Measurements from ENCODE around the gene HK1. TPM values are rescaled to one million over a fixed set of nuclear protein-coding genes. Genes with fewer than 3 reads are reported as not detected.

The HK1 gene
- total RNA-seq, 2 experiments from 2014 or later, result 13.1 to 31.5 TPM

DNA sequence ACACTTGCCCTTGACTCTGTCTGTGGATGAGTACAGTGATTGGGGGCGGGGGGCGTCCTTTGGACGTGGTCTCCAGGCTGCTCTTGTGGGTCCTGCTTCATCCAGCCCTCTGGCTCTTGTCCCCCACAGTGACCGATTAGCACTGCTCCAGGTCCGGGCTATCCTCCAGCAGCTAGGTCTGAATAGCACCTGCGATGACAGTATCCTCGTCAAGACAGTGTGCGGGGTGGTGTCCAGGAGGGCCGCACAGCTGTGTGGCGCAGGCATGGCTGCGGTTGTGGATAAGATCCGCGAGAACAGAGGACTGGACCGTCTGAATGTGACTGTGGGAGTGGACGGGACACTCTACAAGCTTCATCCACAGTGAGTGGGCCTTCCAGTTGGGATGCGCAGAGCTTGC, 120.2 kb downstream of the HK1 start:
- Histone ChIP-seq H3K36me3 (ENCODE audit: insufficient read depth, low read length) (no peaks in the 10 kb centered on the region), H3K4me2 (ENCODE audit: low read length) (no peak overlapping the region), H4K20me1 (ENCODE audit: insufficient read depth, low read length) (no peaks in the 10 kb centered on the region), H2AFZ (ENCODE audit: low read length) (no peak overlapping the region), H3K4me3 (ENCODE audit: low read depth, low read length, poor library complexity, severe bottlenecking) (no peak overlapping the region), H3K9me2 (ENCODE audit: insufficient read depth, low read length) (no peaks in the 10 kb centered on the region), H3K9me3 (ENCODE audit: low read length) (no peaks in the 10 kb centered on the region), H3K27ac (ENCODE audit: low read depth, low read length, poor library complexity, severe bottlenecking) (no peak overlapping the region), H3K4me1 (ENCODE audit: insufficient read depth, low read length, poor library complexity, severe bottlenecking) (no peaks in the 10 kb centered on the region), H3K79me2 (ENCODE audit: insufficient read depth, low read depth, low read length) (no peaks in the 10 kb centered on the region)
- intact Hi-C loops (cut with micrococcal nuclease; ENCODE audit: unreplicated experiment), result loop anchor here (10.0 kb wide), 1 partner anchor 384 kb away; no protein-coding TSS in a partner anchor
- CTCF ChIA-PET (ENCODE audit: unreplicated experiment), result no interaction called here
- POLR2A ChIA-PET, result no interaction called here
- no peak for TF ChIP-seq EZH2phosphoT487 (IDR thresholded peaks at IDR 0.05; ENCODE audit: borderline replicate concordance, low read depth, low read length)
- no peak for TF ChIP-seq CTCF (conservative IDR thresholded peaks at IDR 0.05; ENCODE audit: low read length)
- no peak for DNase-seq (ENCODE audit: low spot score)
- no TSS peak for BruUV-seq (replicated peaks)

- ChIA-PET POLR2A (interaction anchor here (0.8 kb wide), 1 partner anchor 74 kb away, joined by 4 read pairs; no protein-coding TSS in a partner anchor), CTCF (ENCODE audit: unreplicated experiment) (no interaction called here)
- Histone ChIP-seq H3K4me3 (ENCODE audit: low read depth, low read length, poor library complexity, severe bottlenecking) (no peak overlapping the region), H3K9me2 (ENCODE audit: insufficient read depth, low read length) (no peaks in the 10 kb centered on the region), H4K20me1 (ENCODE audit: insufficient read depth, low read length) (no peaks in the 10 kb centered on the region), H3K36me3 (ENCODE audit: insufficient read depth, low read length) (no peaks in the 10 kb centered on the region), H3K4me1 (ENCODE audit: insufficient read depth, low read length, poor library complexity, severe bottlenecking) (no peaks in the 10 kb centered on the region), H3K79me2 (ENCODE audit: insufficient read depth, low read depth, low read length) (no peaks in the 10 kb centered on the region), H3K4me2 (ENCODE audit: low read length) (no peak overlapping the region), H3K27ac (ENCODE audit: low read depth, low read length, poor library complexity, severe bottlenecking) (no peak overlapping the region), H2AFZ (ENCODE audit: low read length) (no peak overlapping the region), H3K9me3 (ENCODE audit: low read length) (no peaks in the 10 kb centered on the region)
- TF ChIP-seq EZH2phosphoT487 (IDR thresholded peaks at IDR 0.05; ENCODE audit: borderline replicate concordance, low read depth, low read length) (no peak), CTCF (conservative IDR thresholded peaks at IDR 0.05; ENCODE audit: low read length) (no peak)
- no peak for DNase-seq (ENCODE audit: low spot score)
- BruUV-seq (replicated peaks), result no TSS peak
- intact Hi-C loops (cut with micrococcal nuclease; ENCODE audit: unreplicated experiment), result no loop called here
Observed at GRCh38 chr10:69400936-69401335, 122.6 kb downstream of the HK1 start.

GRCh38 chr10:69401416-69401815, 123.1 kb downstream of the HK1 start:
- Histone ChIP-seq H2AFZ (ENCODE audit: low read length) (no peak overlapping the region), H3K79me2 (ENCODE audit: insufficient read depth, low read depth, low read length) (no peaks in the 10 kb centered on the region), H3K9me3 (ENCODE audit: low read length) (no peaks in the 10 kb centered on the region), H3K4me2 (ENCODE audit: low read length) (no peak overlapping the region), H3K9me2 (ENCODE audit: insufficient read depth, low read length) (no peaks in the 10 kb centered on the region), H3K27ac (ENCODE audit: low read depth, low read length, poor library complexity, severe bottlenecking) (no peak overlapping the region), H4K20me1 (ENCODE audit: insufficient read depth, low read length) (no peaks in the 10 kb centered on the region), H3K4me3 (ENCODE audit: low read depth, low read length, poor library complexity, severe bottlenecking) (no peak overlapping the region), H3K4me1 (ENCODE audit: insufficient read depth, low read length, poor library complexity, severe bottlenecking) (no peaks in the 10 kb centered on the region), H3K36me3 (ENCODE audit: insufficient read depth, low read length) (no peaks in the 10 kb centered on the region)
- BruUV-seq (replicated peaks), result TSS peak; percentile 86
- no peak for TF ChIP-seq CTCF (conservative IDR thresholded peaks at IDR 0.05; ENCODE audit: low read length)
- CTCF ChIA-PET (ENCODE audit: unreplicated experiment), result no interaction called here
- POLR2A ChIA-PET, result no interaction called here
- intact Hi-C loops (cut with micrococcal nuclease; ENCODE audit: unreplicated experiment), result no loop called here
- DNase-seq (ENCODE audit: low spot score), result no peak
